ENCODE results near the gene HIVEP3. TPM values are rescaled to one million over a fixed set of nuclear protein-coding genes. Genes with fewer than 3 reads are reported as not detected.
"Not testable (repeated sequence)": the region's sequence is repeated elsewhere in the genome, so short reads cannot be mapped to it uniquely, and the experiment has no call there.

HIVEP3 gene
- polyA plus RNA-seq = 10 to 100 TPM in 1 of 3 donors, 1 to 10 TPM in 2; 1.3 to 18.5 (median 4.6) TPM

GRCh38 chr1:41918450-41919043 is at the start of gene HIVEP3:
Gene HIVEP3 (minus strand): TSS chr1:41918922.
- 7 to 20% (median 17%) methylated on average over 15 of the region's 15 CpGs for WGBS, 3 donors
- H3K27ac ChIP-seq (ENCODE audit: low read depth, low read length) = no peak within 1 kb of the TSS

- H3K27ac ChIP-seq (ENCODE audit: low read depth, low read length) = no peak overlapping the region
- 88 to 96% (median 88%) methylated on average over 3 of the region's 3 CpGs for WGBS, 3 donors
These were observed 45.7 kb upstream of the HIVEP3 start for GRCh38 chr1:41964400-41964799.

DNA sequence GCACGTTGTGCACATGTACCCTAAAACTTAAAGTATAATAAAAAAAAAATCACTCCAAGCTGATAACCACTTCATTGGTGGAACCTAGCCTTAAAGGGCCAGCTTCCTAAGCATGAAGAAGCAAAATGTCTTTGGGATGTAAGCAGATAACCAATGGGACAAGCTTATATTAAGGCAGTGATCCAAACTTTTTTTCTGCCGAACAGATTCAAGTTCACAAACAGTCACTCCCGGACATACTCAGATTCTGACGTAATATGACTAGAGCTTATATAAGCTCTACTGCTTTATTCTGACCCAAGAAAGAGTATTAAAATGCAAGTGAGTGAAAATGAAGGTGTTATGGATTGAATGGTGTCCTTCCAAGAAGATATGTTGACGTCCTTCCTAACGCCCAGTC is 44.9 kb upstream of the HIVEP3 start:
- no peak overlapping the region for H3K27ac ChIP-seq (ENCODE audit: low read depth, low read length)
- 78 to 86% (median 83%) methylated on average over 6 of the region's 6 CpGs for WGBS, 3 donors

DNA sequence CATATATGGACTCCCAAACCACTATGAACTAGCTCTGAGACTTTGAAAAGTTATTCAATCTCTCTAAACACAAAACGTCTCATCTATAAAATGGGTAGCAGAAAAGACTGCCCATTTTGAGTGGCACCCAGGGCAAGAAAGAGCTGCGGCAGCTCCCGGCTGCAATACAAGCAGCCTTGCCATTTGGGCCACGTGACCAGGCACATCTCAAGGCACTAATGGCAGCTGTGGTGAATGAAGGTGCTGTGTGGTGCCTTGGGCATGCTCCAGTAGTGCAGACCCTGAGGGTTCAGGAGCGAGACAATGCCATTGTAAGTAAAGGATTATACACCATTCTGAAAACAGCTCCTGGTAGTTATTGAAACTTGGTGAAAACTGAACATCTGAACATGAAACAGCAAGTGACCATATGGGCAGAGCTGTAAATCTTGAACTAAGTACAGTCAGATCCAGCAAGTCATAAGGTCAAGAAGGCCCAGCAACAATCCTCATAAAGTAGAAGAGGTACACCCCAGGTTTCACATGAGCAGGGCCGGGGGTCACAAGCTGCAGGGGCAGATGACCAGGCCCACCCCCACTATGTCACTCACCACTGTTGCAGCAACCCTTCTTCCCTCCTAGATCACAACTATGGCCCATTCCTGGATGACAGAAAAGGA is 39.4 kb upstream of the HIVEP3 start:
- 79 to 91% (median 85%) methylated on average over 6 of the region's 6 CpGs for WGBS, 3 donors
- H3K27ac ChIP-seq (ENCODE audit: low read depth, low read length) = no peak overlapping the region

- no peak overlapping the region for H3K27ac ChIP-seq (ENCODE audit: low read depth, low read length)
- WGBS, 3 donors = 68 to 82% (median 80%) methylated on average over 3 of the region's 3 CpGs
These were observed 38.8 kb upstream of the HIVEP3 start for GRCh38 chr1:41957568-41957967.

DNA sequence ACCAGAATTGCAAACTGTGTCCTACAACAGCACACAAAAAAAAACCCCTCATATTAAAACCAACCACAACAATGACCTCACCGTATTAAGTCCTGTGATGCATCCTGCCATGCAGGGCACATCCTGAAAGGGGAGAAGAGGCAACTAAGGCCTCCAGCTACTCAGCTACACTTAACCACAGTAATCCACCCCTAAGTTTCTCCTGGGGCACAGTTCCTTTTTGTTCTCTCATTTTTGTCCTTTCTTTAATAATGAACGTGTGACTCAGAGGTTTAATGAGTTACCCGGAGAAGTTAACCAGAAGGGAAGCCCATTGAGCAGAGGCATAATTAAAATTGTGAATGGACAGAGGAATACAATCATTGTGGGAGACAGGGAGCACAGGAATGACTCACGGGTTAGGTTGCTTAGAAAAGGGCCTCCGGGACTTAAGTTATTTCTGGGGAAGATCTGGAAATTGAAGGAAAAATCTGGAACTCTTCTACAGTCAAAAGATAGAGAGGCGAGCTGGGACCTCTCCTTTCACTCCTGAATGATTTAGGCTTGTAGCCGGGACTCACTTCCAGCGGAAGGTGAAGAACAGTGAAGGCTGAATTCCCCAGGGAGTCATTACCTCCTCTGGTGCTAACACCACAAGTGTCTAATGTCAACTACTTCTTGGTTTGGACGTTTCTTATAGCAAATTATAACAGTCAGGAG is 36.9 kb upstream of the HIVEP3 start:
- 41 to 71% (median 52%) methylated on average over 9 of the region's 9 CpGs for WGBS, 3 donors
- no peak overlapping the region for H3K27ac ChIP-seq (ENCODE audit: low read depth, low read length)

DNA sequence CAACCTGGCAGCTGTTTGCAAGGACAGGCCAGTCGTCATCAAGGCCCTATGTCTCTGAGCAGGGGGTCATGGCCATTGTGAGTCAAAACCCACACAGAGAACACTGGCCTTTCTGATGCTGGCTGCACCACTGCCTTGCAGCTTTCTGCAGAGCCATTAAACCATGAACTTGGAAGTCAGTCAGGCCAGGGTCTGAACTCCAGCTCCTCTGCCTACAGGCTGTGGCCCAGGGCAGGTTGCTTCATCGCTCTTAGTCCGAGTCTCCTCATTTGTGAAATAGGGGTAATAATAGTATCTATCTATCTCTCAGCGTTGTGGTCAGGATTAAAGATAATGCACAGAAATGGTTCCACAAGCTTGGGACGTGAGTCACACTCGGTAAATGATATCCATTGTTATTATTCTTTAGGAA is 35.8 kb upstream of the HIVEP3 start:
- 82 to 86% (median 85%) methylated on average over 6 of the region's 6 CpGs for WGBS, 3 donors

DNA sequence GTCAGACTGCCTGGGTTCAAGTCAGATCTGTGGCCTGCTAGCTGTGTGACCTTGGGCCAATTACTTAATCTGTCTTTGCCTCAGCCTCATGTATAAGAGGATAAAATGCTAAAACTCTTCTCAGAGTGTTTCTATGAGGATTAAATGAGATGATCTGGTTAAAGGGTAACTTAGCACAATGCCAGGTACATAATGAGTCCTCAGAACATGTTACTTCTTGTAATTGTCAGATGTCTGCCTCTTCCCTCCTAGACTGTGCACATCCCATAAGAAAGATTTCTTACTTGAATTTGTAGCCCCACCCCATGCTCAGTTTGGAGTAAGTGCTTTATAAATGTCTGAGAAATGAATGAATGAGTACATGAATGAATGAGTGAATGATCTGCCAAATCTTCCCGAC is 34.6 kb upstream of the HIVEP3 start:
- 83 to 95% (median 88%) methylated on average over 1 of the region's 1 CpG for WGBS, 3 donors

More for the DNA sequence above, 35.8 kb upstream of the HIVEP3 start:
- H3K27ac ChIP-seq (ENCODE audit: low read depth, low read length) = no peak overlapping the region

DNA sequence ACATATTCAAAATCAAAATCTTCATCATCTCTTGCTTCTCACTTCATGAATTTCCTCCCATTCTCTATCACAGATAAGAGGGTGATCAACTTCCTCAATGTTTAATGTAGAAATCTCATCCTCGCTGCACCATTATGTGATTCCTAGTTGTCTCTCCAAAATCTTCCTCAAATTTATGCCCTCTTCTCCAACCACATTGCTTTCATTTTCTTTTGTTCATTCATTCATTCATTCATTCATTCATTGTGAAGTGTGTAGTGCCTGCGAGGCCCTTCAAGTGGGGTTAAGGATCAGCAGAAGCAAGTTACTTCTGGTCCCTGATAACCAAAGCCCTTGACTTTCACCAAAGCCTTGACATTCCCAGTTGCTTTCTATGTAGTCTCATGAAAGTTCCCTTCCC is 33.5 kb upstream of the HIVEP3 start:
- H3K27ac ChIP-seq (ENCODE audit: low read depth, low read length) = no peak overlapping the region
- 93 to 99% (median 98%) methylated on average over 2 of the region's 2 CpGs for WGBS, 3 donors

More for the DNA sequence above, 34.6 kb upstream of the HIVEP3 start:
- no peak overlapping the region for H3K27ac ChIP-seq (ENCODE audit: low read depth, low read length)

DNA sequence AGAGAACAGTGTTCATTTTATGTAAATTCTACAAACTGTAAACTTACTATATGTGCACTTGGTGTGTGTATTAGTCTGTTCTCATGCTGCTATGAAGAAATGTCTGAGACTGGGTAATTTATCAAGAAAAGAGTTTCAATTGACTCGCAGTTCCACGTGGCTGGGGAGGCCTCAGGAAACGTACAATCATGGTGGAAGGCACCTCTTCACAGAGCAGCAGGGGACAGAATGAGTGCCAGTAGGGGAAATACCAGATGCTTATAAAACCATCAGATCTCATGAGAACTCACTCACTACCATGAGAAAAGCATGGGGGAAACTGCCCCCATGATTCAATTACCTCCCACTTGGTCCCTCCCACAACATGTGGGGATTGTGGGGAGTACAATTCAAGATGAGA is 32.8 kb upstream of the HIVEP3 start:
- WGBS, 3 donors = 87 to 96% (median 88%) methylated on average over 3 of the region's 3 CpGs
- H3K27ac ChIP-seq (ENCODE audit: low read depth, low read length) = not testable (repeated sequence)

- H3K27ac ChIP-seq (ENCODE audit: low read depth, low read length) = no peak overlapping the region
- 44 to 69% (median 59%) methylated on average over 1 of the region's 1 CpG for WGBS, 3 donors
These were observed 32.1 kb upstream of the HIVEP3 start for GRCh38 chr1:41950820-41951219.

DNA sequence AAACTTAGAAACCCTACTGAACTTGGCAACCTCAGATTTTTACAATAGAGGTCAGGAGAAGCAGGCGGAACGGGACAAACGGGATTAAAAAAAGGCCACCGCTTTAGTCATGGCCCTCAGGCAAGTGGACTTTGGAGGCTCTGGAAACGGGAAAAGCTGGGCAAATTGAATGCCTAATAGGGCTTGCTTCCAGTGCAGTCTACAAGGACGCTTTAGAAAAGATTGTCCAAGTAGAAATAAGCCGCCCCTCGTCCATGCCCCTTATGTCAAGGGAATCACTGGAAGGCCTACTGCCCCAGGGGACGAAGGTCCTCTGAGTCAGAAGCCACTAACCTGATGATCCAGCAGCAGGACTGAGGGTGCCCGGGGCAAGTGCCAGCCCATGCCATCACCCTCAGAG is 27.2 kb upstream of the HIVEP3 start:
- 64 to 94% (median 90%) methylated on average over 10 of the region's 10 CpGs for WGBS, 3 donors
- not testable (repeated sequence) for H3K27ac ChIP-seq (ENCODE audit: low read depth, low read length)

GRCh38 chr1:41943717-41944116 is 25.0 kb upstream of the HIVEP3 start:
- 92 to 98% (median 94%) methylated on average over 1 of the region's 1 CpG for WGBS, 3 donors
- no peak overlapping the region for H3K27ac ChIP-seq (ENCODE audit: low read depth, low read length)

DNA sequence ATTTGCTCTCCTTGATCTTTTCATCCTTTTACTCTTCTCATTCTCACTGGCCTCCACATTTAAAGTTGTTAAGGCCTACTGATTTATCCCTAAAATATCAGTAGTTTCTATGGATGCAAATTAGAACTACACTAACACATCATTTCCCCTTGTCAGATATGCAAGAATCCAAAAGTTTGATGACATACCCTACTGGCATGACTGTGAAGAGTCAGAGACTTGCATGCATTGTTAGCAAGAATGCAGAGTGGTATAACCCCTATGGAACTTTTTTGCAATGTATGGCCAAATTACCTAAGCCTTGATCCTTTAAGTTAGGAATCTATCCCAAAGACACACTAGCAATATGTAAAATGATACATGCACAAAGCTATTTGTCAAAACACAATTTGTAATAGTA is 23.6 kb upstream of the HIVEP3 start:
- no peak overlapping the region for H3K27ac ChIP-seq (ENCODE audit: low read depth, low read length)

- 40 to 95% (median 48%) methylated on average over 1 of the region's 1 CpG for WGBS, 3 donors
- no peak overlapping the region for H3K27ac ChIP-seq (ENCODE audit: low read depth, low read length)
These were observed 22.7 kb upstream of the HIVEP3 start for GRCh38 chr1:41941381-41941780.

GRCh38 chr1:41939194-41939593 is 20.5 kb upstream of the HIVEP3 start:
- WGBS, 3 donors = 67 to 78% (median 69%) methylated on average over 5 of the region's 5 CpGs
- H3K27ac ChIP-seq (ENCODE audit: low read depth, low read length) = no peak overlapping the region

- no peak overlapping the region for H3K27ac ChIP-seq (ENCODE audit: low read depth, low read length)
- 56 to 81% (median 74%) methylated on average over 2 of the region's 2 CpGs for WGBS, 3 donors
These were observed 17.4 kb upstream of the HIVEP3 start for GRCh38 chr1:41936107-41936506.

DNA sequence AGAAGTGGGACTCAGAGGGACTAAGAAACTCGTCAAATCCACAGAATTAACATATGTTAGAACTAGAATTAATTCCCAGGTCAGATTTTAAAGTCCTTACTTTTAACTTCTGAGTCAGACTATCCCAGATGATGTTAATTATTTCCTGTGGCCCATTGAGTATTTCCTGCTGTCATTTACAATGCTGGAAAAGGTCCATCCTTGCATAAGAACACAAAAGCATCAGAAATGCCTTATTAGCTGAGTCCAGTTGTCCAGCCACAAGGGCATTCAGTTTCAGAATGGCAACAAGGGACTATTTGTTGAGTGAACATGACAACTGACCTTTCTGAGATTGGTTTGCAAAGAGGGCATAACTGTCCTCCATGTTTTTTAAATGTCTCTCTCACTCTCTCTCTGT is 16.5 kb upstream of the HIVEP3 start:
- 49 to 78% (median 68%) methylated on average over 1 of the region's 1 CpG for WGBS, 3 donors
- no peak overlapping the region for H3K27ac ChIP-seq (ENCODE audit: low read depth, low read length)

- no peak overlapping the region for H3K27ac ChIP-seq (ENCODE audit: low read depth, low read length)
- 81 to 92% (median 84%) methylated on average over 1 of the region's 1 CpG for WGBS, 3 donors
These were observed 14.4 kb upstream of the HIVEP3 start for GRCh38 chr1:41933106-41933505.

- no peak overlapping the region for H3K27ac ChIP-seq (ENCODE audit: low read depth, low read length)
- 72 to 87% (median 87%) methylated on average over 3 of the region's 3 CpGs for WGBS, 3 donors
These were observed 12.9 kb upstream of the HIVEP3 start for GRCh38 chr1:41931578-41931977.

Data from adipose tissue (tissue), 3 donors.